VCaP (cell line): ENCODE measurements around the gene PGAM2.

Experiments
- H3K27ac ChIP-seq: fragments of 450-650 bp; 2 replicates; pipeline ENCODE4 v1.5.1; 2017
- CTCF ChIP-seq: fragments of 450-650 bp; conservative IDR thresholded peaks from 2 replicates; pipeline ENCODE4 v1.5.1; 2017; ENCODE audit warnings: mild to moderate bottlenecking, moderate library complexity

The PGAM2 gene

GRCh38 chr7:44110719-44111635 is 45.6 kb upstream of the PGAM2 start:
- no peak overlapping the region for H3K27ac ChIP-seq
- no peak for TF ChIP-seq CTCF

- no peak overlapping the region for H3K27ac ChIP-seq
These were observed 44.6 kb upstream of the PGAM2 start for GRCh38 chr7:44109991-44110390.

GRCh38 chr7:44108768-44109750 is 43.7 kb upstream of the PGAM2 start:
- TF ChIP-seq CTCF: no peak
- H3K27ac ChIP-seq: no peak overlapping the region

More at GRCh38 chr7:44109991-44110390, 44.6 kb upstream of the PGAM2 start:
- no peak for TF ChIP-seq CTCF

- no peak overlapping the region for H3K27ac ChIP-seq
- TF ChIP-seq CTCF: no peak
These were observed 42.8 kb upstream of the PGAM2 start for GRCh38 chr7:44107961-44108767.

GRCh38 chr7:44107116-44107960 is 42.0 kb upstream of the PGAM2 start:
- no peak overlapping the region for H3K27ac ChIP-seq
- TF ChIP-seq CTCF: no peak

- no peak overlapping the region for H3K27ac ChIP-seq
- TF ChIP-seq CTCF: no peak
These were observed 41.1 kb upstream of the PGAM2 start for GRCh38 chr7:44106311-44107065.
